Measurements from ENCODE around the gene ZDHHC13.

ZDHHC13 gene

GRCh38 chr11:19116971-19117759 is at the start of gene ZDHHC13:
ZDHHC13 (plus strand) TSS chr11:19117168; CDS start chr11:19117250, 82 bp downstream.
- peak; percentile 99 for DNase-seq

GRCh38 chr11:19071255-19071654 is 45.7 kb upstream of the ZDHHC13 start:
- peak; percentile 70 for DNase-seq

- no peak for DNase-seq
These were observed 44.5 kb upstream of the ZDHHC13 start for GRCh38 chr11:19072464-19072863.

GRCh38 chr11:19073454-19074415 is 43.2 kb upstream of the ZDHHC13 start:
- DNase-seq, result no peak

- no peak for DNase-seq
These were observed 41.3 kb upstream of the ZDHHC13 start for GRCh38 chr11:19075636-19076035.

GRCh38 chr11:19076744-19077589 is 40.0 kb upstream of the ZDHHC13 start:
- peak; percentile 86 for DNase-seq

- DNase-seq, result no peak
These were observed 39.0 kb upstream of the ZDHHC13 start for GRCh38 chr11:19077965-19078364.

GRCh38 chr11:19079643-19080440 is 37.1 kb upstream of the ZDHHC13 start:
- DNase-seq, result no peak

GRCh38 chr11:19080579-19080993 is 36.4 kb upstream of the ZDHHC13 start:
- no peak for DNase-seq

- no peak for DNase-seq
These were observed 33.8 kb upstream of the ZDHHC13 start for GRCh38 chr11:19083166-19083565.

- DNase-seq, result no peak
These were observed 32.2 kb upstream of the ZDHHC13 start for GRCh38 chr11:19084661-19085315.

- DNase-seq, result no peak
These were observed 29.3 kb upstream of the ZDHHC13 start for GRCh38 chr11:19087658-19088057.

GRCh38 chr11:19088791-19089190 is 28.2 kb upstream of the ZDHHC13 start:
- DNase-seq, result no peak

- no peak for DNase-seq
These were observed 27.5 kb upstream of the ZDHHC13 start for GRCh38 chr11:19089421-19089820.

- DNase-seq, result no peak
These were observed 25.6 kb upstream of the ZDHHC13 start for GRCh38 chr11:19091366-19091765.

GRCh38 chr11:19092342-19092741 is 24.6 kb upstream of the ZDHHC13 start:
- DNase-seq, result no peak

GRCh38 chr11:19092850-19093249 is 24.1 kb upstream of the ZDHHC13 start:
- DNase-seq, result no peak

- no peak for DNase-seq
These were observed 23.0 kb upstream of the ZDHHC13 start for GRCh38 chr11:19093976-19094375.

GRCh38 chr11:19094859-19095258 is 22.1 kb upstream of the ZDHHC13 start:
- no peak for DNase-seq

- no peak for DNase-seq
These were observed 17.9 kb upstream of the ZDHHC13 start for GRCh38 chr11:19099093-19099492.

GRCh38 chr11:19100885-19101284 is 16.1 kb upstream of the ZDHHC13 start:
- no peak for DNase-seq
